Measurements from ENCODE around the gene VEGFA. TPM values are rescaled to one million over a fixed set of nuclear protein-coding genes. Genes with fewer than 3 reads are reported as not detected.

VEGFA gene
- total and polyA plus RNA-seq, 2 donors from 2014 or later, result 36.3 to 111 TPM

DNA sequence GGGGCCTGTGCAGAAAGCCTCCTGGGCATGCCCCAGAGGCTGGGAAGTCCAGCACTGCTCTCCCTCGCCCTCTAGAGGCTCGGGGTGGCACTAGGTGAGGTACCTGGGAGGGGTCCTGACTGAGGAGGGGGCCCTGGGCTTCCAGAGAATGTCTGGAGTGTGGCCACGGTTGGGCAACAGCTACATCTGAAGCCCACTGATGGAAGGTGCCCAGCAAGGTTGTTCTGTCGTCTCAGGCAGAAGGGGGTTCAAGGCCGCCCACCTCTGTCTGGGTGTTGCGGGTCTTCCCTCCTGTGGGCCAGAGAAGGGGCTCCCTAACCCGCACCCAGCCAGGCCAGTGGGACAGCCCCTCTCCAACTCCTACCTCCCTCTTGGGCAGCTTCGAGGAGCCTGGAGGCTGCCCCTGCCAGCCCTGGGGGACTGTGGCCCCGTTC, 11.4 kb upstream of the VEGFA start:
- FAIRE-seq, result no peak
- Histone ChIP-seq H3K27ac (ENCODE audit: low read depth in 2 of 2, low read length in 2 of 2) (no peak overlapping the region), H3K4me1 (ENCODE audit: control insufficient read depth in 2 of 3, insufficient read depth in 2 of 3, low read depth in 1 of 3, low read length in 3 of 3) (peaks cover 0 to 3% (median 0%) of the 10 kb centered on the region in 3 donors), H3K4me3 (ENCODE audit: low read length in 3 of 3) (no peak overlapping the region), H3K9me3 (ENCODE audit: control insufficient read depth in 2 of 3, insufficient read depth in 1 of 3, low read length in 3 of 3) (peaks cover 0 to 3% (median 0%) of the 10 kb centered on the region in 3 donors), H3K27me3 (ENCODE audit: control insufficient read depth, insufficient read depth, low read length) (no peaks in the 10 kb centered on the region), H3K36me3 (ENCODE audit: control insufficient read depth in 2 of 3, insufficient read depth in 3 of 3, low read length in 3 of 3) (no peaks in the 10 kb centered on the region), H3K9ac (ENCODE audit: low read length in 3 of 3) (no peak overlapping the region)
- intact Hi-C loops (cut with DNase I), result no loop called here
- DNase-seq, result peak in 2 of 5 donors; percentile 61 to 65
- TF ChIP-seq, protein P1, sequence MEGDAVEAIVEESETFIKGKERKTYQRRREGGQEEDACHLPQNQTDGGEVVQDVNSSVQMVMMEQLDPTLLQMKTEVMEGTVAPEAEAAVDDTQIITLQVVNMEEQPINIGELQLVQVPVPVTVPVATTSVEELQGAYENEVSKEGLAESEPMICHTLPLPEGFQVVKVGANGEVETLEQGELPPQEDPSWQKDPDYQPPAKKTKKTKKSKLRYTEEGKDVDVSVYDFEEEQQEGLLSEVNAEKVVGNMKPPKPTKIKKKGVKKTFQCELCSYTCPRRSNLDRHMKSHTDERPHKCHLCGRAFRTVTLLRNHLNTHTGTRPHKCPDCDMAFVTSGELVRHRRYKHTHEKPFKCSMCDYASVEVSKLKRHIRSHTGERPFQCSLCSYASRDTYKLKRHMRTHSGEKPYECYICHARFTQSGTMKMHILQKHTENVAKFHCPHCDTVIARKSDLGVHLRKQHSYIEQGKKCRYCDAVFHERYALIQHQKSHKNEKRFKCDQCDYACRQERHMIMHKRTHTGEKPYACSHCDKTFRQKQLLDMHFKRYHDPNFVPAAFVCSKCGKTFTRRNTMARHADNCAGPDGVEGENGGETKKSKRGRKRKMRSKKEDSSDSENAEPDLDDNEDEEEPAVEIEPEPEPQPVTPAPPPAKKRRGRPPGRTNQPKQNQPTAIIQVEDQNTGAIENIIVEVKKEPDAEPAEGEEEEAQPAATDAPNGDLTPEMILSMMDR (IDR thresholded peaks at IDR 0.05; ENCODE audit: borderline replicate concordance, extremely low read depth, insufficient read depth), result peak; percentile 35

DNA sequence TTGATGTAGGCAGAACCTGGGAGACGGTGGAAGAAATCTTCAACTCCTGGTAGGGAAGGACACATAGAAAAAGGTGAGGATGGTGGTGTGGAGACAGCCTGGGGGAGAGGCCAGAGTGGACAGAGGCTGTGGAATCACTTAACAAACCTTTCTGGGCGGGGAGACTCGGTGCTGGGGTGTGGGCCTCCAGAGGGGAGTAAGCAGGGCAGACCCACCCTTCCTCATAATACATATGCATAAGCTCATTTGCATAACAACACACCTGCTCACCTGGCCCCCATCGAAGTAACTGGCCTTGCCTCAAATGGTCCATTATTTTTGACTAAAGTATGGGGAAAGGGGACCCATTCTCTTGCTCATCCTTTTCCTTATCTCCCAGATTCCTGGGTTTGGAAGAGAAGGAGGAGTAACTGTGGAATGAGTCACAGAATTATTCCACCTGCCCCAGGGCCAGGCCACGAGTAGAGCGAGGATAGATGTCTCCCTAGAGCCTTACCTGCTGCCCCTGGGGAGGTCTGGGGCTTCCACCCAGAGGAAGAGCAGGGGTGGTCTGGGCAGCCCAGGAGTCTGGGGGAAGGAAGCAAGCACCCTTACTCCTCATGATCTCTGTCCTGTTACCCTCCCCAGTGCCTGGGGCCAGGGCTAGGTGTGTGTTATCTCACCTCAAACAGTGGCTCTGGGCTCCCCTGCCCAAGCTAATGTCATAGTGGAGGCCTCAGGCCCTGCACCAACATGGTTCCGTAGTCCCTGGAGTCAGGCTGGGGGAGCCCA, 10.7 kb upstream of the VEGFA start:
- H3K9me3 ChIP-seq (ENCODE audit: control insufficient read depth in 2 of 3, insufficient read depth in 1 of 3, low read length in 3 of 3), result no peaks in the 10 kb centered on the region
- DNase-seq (peak in 2 of 5 donors; percentile 30 to 31), FAIRE-seq (no peak)
- no peak overlapping the region for H3K9ac ChIP-seq (ENCODE audit: low read length in 3 of 3)
- H3K4me1 ChIP-seq (ENCODE audit: control insufficient read depth in 2 of 3, insufficient read depth in 2 of 3, low read depth in 1 of 3, low read length in 3 of 3), result no peaks in the 10 kb centered on the region
- intact Hi-C loops (cut with DNase I), result no loop called here
- H3K4me3 ChIP-seq (ENCODE audit: low read length in 3 of 3), result no peak overlapping the region
- no peaks in the 10 kb centered on the region for H3K27me3 ChIP-seq (ENCODE audit: control insufficient read depth, insufficient read depth, low read length)
- H3K36me3 ChIP-seq (ENCODE audit: control insufficient read depth in 2 of 3, insufficient read depth in 3 of 3, low read length in 3 of 3), result no peaks in the 10 kb centered on the region
- H3K27ac ChIP-seq (ENCODE audit: low read depth in 2 of 2, low read length in 2 of 2), result no peak overlapping the region
- TF ChIP-seq, protein P1 (IDR thresholded peaks at IDR 0.05; ENCODE audit: borderline replicate concordance, extremely low read depth, insufficient read depth), result no peak

DNA sequence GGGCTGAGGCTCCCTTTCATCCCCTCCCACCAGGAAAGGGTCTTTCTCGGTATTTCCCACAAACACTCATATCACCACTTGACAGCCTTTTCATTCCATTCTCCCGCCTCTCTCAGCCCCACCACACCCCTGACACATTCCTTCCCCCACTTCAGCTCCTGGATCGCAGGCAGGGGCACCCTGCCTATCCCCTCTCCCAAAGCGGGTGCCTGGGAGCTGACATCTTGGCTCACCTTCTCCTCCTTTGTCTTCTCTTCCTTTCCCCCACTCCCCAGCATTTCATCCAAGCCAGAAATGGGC, 10.2 kb upstream of the VEGFA start:
- Histone ChIP-seq H3K4me1 (ENCODE audit: control insufficient read depth in 2 of 3, insufficient read depth in 2 of 3, low read depth in 1 of 3, low read length in 3 of 3) (no peaks in the 10 kb centered on the region), H3K36me3 (ENCODE audit: control insufficient read depth in 2 of 3, insufficient read depth in 3 of 3, low read length in 3 of 3) (no peaks in the 10 kb centered on the region), H3K27me3 (ENCODE audit: control insufficient read depth, insufficient read depth, low read length) (no peaks in the 10 kb centered on the region), H3K4me3 (ENCODE audit: low read length in 3 of 3) (no peak overlapping the region), H3K9me3 (ENCODE audit: control insufficient read depth in 2 of 3, insufficient read depth in 1 of 3, low read length in 3 of 3) (no peaks in the 10 kb centered on the region), H3K9ac (ENCODE audit: low read length in 3 of 3) (no peak overlapping the region), H3K27ac (ENCODE audit: low read depth in 2 of 2, low read length in 2 of 2) (no peak overlapping the region)
- DNase-seq, result no peak
- intact Hi-C loops (cut with DNase I), result loop anchor here (10.0 kb wide), 1 partner anchor 95 kb away; no protein-coding TSS in a partner anchor
- no peak for FAIRE-seq
- TF ChIP-seq, protein P1 (IDR thresholded peaks at IDR 0.05; ENCODE audit: borderline replicate concordance, extremely low read depth, insufficient read depth), result no peak

Data from kidney (tissue), 14 donors.